Panc1 (cell line): Measurements from ENCODE around the gene TMEM121. TPM values are rescaled to one million over a fixed set of nuclear protein-coding genes. Genes with fewer than 3 reads are reported as not detected.
A peak's percentile ranks its signal among the peaks of the same experiment; 100 is the strongest.
"Not testable (repeated sequence)": the region's sequence is repeated elsewhere in the genome, so short reads cannot be mapped to it uniquely, and the experiment has no call there.

Experiments
- ATAC-seq: fragments of 200-7000 bp; cut with Tn5 transposase; 2 replicates; pipeline ENCODE4 v1.9.1; 2020; ENCODE audit warnings: mild to moderate bottlenecking, moderate library complexity
- BruUV-seq: library from RNA; stranded (reverse); fragments of 400-500 nt; replicated peaks from 2 replicates; lab custom pipeline; 2021; lab: Mats Ljungman, UMichigan
- CTCF ChIA-PET: fragments of 300-600 bp; sonication (Branson Sonifier 250); formaldehyde crosslinking; loops from one replicate; lab custom pipeline; 2022; ENCODE audit warnings: antibody characterized with exemption; lab: Charles Lee
- POLR2A ChIA-PET: fragments of 300-600 bp; sonication (Branson Sonifier 250); formaldehyde crosslinking; loops from one replicate; lab custom pipeline; 2022; ENCODE audit warnings: antibody characterized with exemption; lab: Charles Lee
- DNase-seq: peaks from one replicate; pipeline ENCODE4 v3.0.0-alpha.2; 2010; ENCODE audit warnings: low read depth, low spot score
- H3K27ac ChIP-seq: 2 replicates; pipeline ENCODE4 v1.5.1; 2011; ENCODE audit warnings: mild to moderate bottlenecking, low read length, inconsistent platforms
- H3K27me3 ChIP-seq: fragments of 200-500 bp; sonication (Bioruptor generic); 2 replicates; pipeline ENCODE4 v1.6.0; 2014; ENCODE audit warnings: low read length, inconsistent platforms; ENCODE audit not compliant: control insufficient read depth, insufficient read depth
- H3K36me3 ChIP-seq: fragments of 200-500 bp; sonication (Bioruptor generic); 2 replicates; pipeline ENCODE4 v1.5.1; 2014; ENCODE audit warnings: inconsistent platforms, mild to moderate bottlenecking, low read length, moderate library complexity; ENCODE audit not compliant: control insufficient read depth, insufficient read depth
- H3K4me1 ChIP-seq: 2 replicates; pipeline ENCODE4 v1.5.1; 2011; ENCODE audit warnings: inconsistent platforms, mild to moderate bottlenecking, low read length, moderate library complexity; ENCODE audit not compliant: control insufficient read depth, insufficient read depth
- H3K4me3 ChIP-seq, 2 experiments: 2 replicates each; pipeline ENCODE4 v1.5.1; 2011 to 2012; ENCODE audit warnings: low read depth in 2 of 2, low read length in 2 of 2, mild to moderate bottlenecking in 2 of 2, inconsistent platforms in 1 of 2, moderate library complexity in 1 of 2
- H3K9me3 ChIP-seq: fragments of 200-500 bp; sonication (Bioruptor generic); 2 replicates; pipeline ENCODE4 v1.5.1; 2014; ENCODE audit warnings: low read depth, mild to moderate bottlenecking, inconsistent platforms, low read length, moderate library complexity; ENCODE audit not compliant: control insufficient read depth, insufficient read depth
- CTCF ChIP-seq: fragments of 450-650 bp; IDR thresholded peaks from 2 replicates; pipeline ENCODE4 v1.5.1; 2017; ENCODE audit warnings: mild to moderate bottlenecking
- in situ Hi-C: cut with HindIII; loops from 2 replicates; pipeline ENCODE4 v1.10.0; 2016; ENCODE audit warnings: low sequenced_read_pairs, low pct_unique_long_range_greater_than_20kb
- intact Hi-C: fragments of 100-400 bp; cut with micrococcal nuclease; formaldehyde crosslinking; loops from one replicate; pipeline ENCODE4 v1.10.0; 2022; ENCODE audit not compliant: unreplicated experiment
- total RNA-seq: library from RNA; stranded (reverse); gene quantifications from one replicate; pipeline ENCODE4 v1.2.1, GENCODE V29; 2021; ENCODE audit not compliant: unreplicated experiment

TMEM121 gene
- total RNA-seq, 1 experiment from 2014 or later, result 4.6 TPM

- CTCF ChIA-PET, H3K36me3 ChIP-seq, H3K27me3 ChIP-seq, H3K4me1 ChIP-seq, ATAC-seq, BruUV-seq, H3K27ac ChIP-seq, H3K9me3 ChIP-seq, H3K4me3 ChIP-seq, POLR2A ChIA-PET, in situ Hi-C loops, DNase-seq, intact Hi-C loops: not testable (repeated sequence)
- TF ChIP-seq CTCF, result peak; percentile 55
These were observed 32.2 kb downstream of the TMEM121 start for GRCh38 chr14:105558449-105559154.

GRCh38 chr14:105559384-105560047, 33.1 kb downstream of the TMEM121 start:
- DNase-seq, in situ Hi-C loops, intact Hi-C loops, H3K27me3 ChIP-seq, POLR2A ChIA-PET, CTCF ChIA-PET, H3K4me3 ChIP-seq, H3K27ac ChIP-seq, H3K4me1 ChIP-seq, H3K36me3 ChIP-seq, BruUV-seq, H3K9me3 ChIP-seq: not testable (repeated sequence)
- peak; percentile 75 for ATAC-seq

- H3K36me3 ChIP-seq, DNase-seq, H3K4me1 ChIP-seq, CTCF ChIA-PET, H3K27ac ChIP-seq, in situ Hi-C loops, BruUV-seq, H3K4me3 ChIP-seq, H3K27me3 ChIP-seq, POLR2A ChIA-PET, intact Hi-C loops, H3K9me3 ChIP-seq: not testable (repeated sequence)
- peak; percentile 78 for ATAC-seq
These were observed 33.8 kb downstream of the TMEM121 start for GRCh38 chr14:105560048-105560669.

- intact Hi-C loops, result not testable (repeated sequence)
These were observed 35.0 kb downstream of the TMEM121 start for GRCh38 chr14:105561345-105561744.

More at GRCh38 chr14:105561345-105561744, 35.0 kb downstream of the TMEM121 start:
- POLR2A ChIA-PET, H3K4me1 ChIP-seq, H3K4me3 ChIP-seq, in situ Hi-C loops, BruUV-seq, H3K27ac ChIP-seq, H3K9me3 ChIP-seq, CTCF ChIA-PET, H3K36me3 ChIP-seq, ATAC-seq, DNase-seq, H3K27me3 ChIP-seq: not testable (repeated sequence)
